Panc1 (cell line): ENCODE data around the gene SKP1. TPM values are rescaled to one million over a fixed set of nuclear protein-coding genes. Genes with fewer than 3 reads are reported as not detected.

Experiments used
- ATAC-seq: fragments of 200-7000 bp; cut with Tn5 transposase; 2 replicates; pipeline ENCODE4 v1.9.1; 2020; ENCODE audit warnings: mild to moderate bottlenecking, moderate library complexity
- BruUV-seq: library from RNA; stranded (reverse); fragments of 400-500 nt; replicated peaks from 2 replicates; lab custom pipeline; 2021; lab: Mats Ljungman, UMichigan
- CTCF ChIA-PET: fragments of 300-600 bp; sonication (Branson Sonifier 250); formaldehyde crosslinking; loops from one replicate; lab custom pipeline; 2022; ENCODE audit warnings: antibody characterized with exemption; lab: Charles Lee
- POLR2A ChIA-PET: fragments of 300-600 bp; sonication (Branson Sonifier 250); formaldehyde crosslinking; loops from one replicate; lab custom pipeline; 2022; ENCODE audit warnings: antibody characterized with exemption; lab: Charles Lee
- DNase-seq: peaks from one replicate; pipeline ENCODE4 v3.0.0-alpha.2; 2010; ENCODE audit warnings: low read depth, low spot score
- H3K27ac ChIP-seq: 2 replicates; pipeline ENCODE4 v1.5.1; 2011; ENCODE audit warnings: mild to moderate bottlenecking, low read length, inconsistent platforms
- H3K27me3 ChIP-seq: fragments of 200-500 bp; sonication (Bioruptor generic); 2 replicates; pipeline ENCODE4 v1.6.0; 2014; ENCODE audit warnings: low read length, inconsistent platforms; ENCODE audit not compliant: control insufficient read depth, insufficient read depth
- H3K36me3 ChIP-seq: fragments of 200-500 bp; sonication (Bioruptor generic); 2 replicates; pipeline ENCODE4 v1.5.1; 2014; ENCODE audit warnings: inconsistent platforms, mild to moderate bottlenecking, low read length, moderate library complexity; ENCODE audit not compliant: control insufficient read depth, insufficient read depth
- H3K4me1 ChIP-seq: 2 replicates; pipeline ENCODE4 v1.5.1; 2011; ENCODE audit warnings: inconsistent platforms, mild to moderate bottlenecking, low read length, moderate library complexity; ENCODE audit not compliant: control insufficient read depth, insufficient read depth
- H3K4me3 ChIP-seq, 2 experiments: 2 replicates each; pipeline ENCODE4 v1.5.1; 2011 to 2012; ENCODE audit warnings: low read depth in 2 of 2, low read length in 2 of 2, mild to moderate bottlenecking in 2 of 2, inconsistent platforms in 1 of 2, moderate library complexity in 1 of 2
- H3K9me3 ChIP-seq: fragments of 200-500 bp; sonication (Bioruptor generic); 2 replicates; pipeline ENCODE4 v1.5.1; 2014; ENCODE audit warnings: low read depth, mild to moderate bottlenecking, inconsistent platforms, low read length, moderate library complexity; ENCODE audit not compliant: control insufficient read depth, insufficient read depth
- CTCF ChIP-seq: fragments of 450-650 bp; IDR thresholded peaks from 2 replicates; pipeline ENCODE4 v1.5.1; 2017; ENCODE audit warnings: mild to moderate bottlenecking
- POLR2AphosphoS5 ChIP-seq: IDR thresholded peaks from 2 replicates; pipeline ENCODE4 v1.6.1; 2012; ENCODE audit warnings: mild to moderate bottlenecking, low read depth, low read length, moderate library complexity
- SIN3A ChIP-seq: IDR thresholded peaks from 2 replicates; pipeline ENCODE4 v1.6.1; 2012; ENCODE audit warnings: low read depth, mild to moderate bottlenecking, low read length, moderate library complexity, borderline replicate concordance; ENCODE audit not compliant: insufficient read depth
- TCF7L2 ChIP-seq: IDR thresholded peaks from 2 replicates; pipeline ENCODE4 v1.6.1; 2011; ENCODE audit warnings: mild to moderate bottlenecking, low read depth, low read length, inconsistent platforms
- in situ Hi-C: cut with HindIII; loops from 2 replicates; pipeline ENCODE4 v1.10.0; 2016; ENCODE audit warnings: low sequenced_read_pairs, low pct_unique_long_range_greater_than_20kb
- intact Hi-C: fragments of 100-400 bp; cut with micrococcal nuclease; formaldehyde crosslinking; loops from one replicate; pipeline ENCODE4 v1.10.0; 2022; ENCODE audit not compliant: unreplicated experiment
- total RNA-seq: library from RNA; stranded (reverse); gene quantifications from one replicate; pipeline ENCODE4 v1.2.1, GENCODE V29; 2021; ENCODE audit not compliant: unreplicated experiment
- TF ChIP-seq, protein P1 (sequence below), 2 experiments: IDR thresholded peaks; 2 replicates each; pipeline ENCODE4 v1.6.1; 2011 to 2012; ENCODE audit warnings: low read depth in 2 of 2, control low read depth in 1 of 2, low read length in 1 of 2, mild to moderate bottlenecking in 1 of 2, moderate library complexity in 1 of 2; ENCODE audit not compliant: insufficient read depth in 1 of 2

SKP1 gene
- total RNA-seq, 1 experiment from 2014 or later = 301 TPM

GRCh38 chr5:134145041-134145757 lies 31.6 kb downstream of the SKP1 start:
- BruUV-seq = no TSS peak
- Histone ChIP-seq H3K9me3 (no peaks in the 10 kb centered on the region), H3K27ac (no peak overlapping the region), H3K4me1 (peaks cover 13% of the 10 kb centered on the region), H3K36me3 (peaks cover 2% of the 10 kb centered on the region; the same call in 1 of the 2 replicates), H3K4me3 (no peak overlapping the region), H3K27me3 (no peaks in the 10 kb centered on the region)
- no peak for TF ChIP-seq CTCF
- TF ChIP-seq, protein P1, sequence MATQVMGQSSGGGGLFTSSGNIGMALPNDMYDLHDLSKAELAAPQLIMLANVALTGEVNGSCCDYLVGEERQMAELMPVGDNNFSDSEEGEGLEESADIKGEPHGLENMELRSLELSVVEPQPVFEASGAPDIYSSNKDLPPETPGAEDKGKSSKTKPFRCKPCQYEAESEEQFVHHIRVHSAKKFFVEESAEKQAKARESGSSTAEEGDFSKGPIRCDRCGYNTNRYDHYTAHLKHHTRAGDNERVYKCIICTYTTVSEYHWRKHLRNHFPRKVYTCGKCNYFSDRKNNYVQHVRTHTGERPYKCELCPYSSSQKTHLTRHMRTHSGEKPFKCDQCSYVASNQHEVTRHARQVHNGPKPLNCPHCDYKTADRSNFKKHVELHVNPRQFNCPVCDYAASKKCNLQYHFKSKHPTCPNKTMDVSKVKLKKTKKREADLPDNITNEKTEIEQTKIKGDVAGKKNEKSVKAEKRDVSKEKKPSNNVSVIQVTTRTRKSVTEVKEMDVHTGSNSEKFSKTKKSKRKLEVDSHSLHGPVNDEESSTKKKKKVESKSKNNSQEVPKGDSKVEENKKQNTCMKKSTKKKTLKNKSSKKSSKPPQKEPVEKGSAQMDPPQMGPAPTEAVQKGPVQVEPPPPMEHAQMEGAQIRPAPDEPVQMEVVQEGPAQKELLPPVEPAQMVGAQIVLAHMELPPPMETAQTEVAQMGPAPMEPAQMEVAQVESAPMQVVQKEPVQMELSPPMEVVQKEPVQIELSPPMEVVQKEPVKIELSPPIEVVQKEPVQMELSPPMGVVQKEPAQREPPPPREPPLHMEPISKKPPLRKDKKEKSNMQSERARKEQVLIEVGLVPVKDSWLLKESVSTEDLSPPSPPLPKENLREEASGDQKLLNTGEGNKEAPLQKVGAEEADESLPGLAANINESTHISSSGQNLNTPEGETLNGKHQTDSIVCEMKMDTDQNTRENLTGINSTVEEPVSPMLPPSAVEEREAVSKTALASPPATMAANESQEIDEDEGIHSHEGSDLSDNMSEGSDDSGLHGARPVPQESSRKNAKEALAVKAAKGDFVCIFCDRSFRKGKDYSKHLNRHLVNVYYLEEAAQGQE (IDR thresholded peaks at IDR 0.05; ENCODE audit: insufficient read depth in 1 of 2, low read depth in 2 of 2, low read length in 1 of 2) = no peak
- TF ChIP-seq SIN3A = no peak
- TF ChIP-seq POLR2AphosphoS5 = no peak
- no peak for TF ChIP-seq TCF7L2
- ChIA-PET CTCF (interaction anchor here (1.3 kb wide), 1 partner anchor 106 kb away, joined by 3 read pairs; no protein-coding TSS in a partner anchor), POLR2A (no interaction called here)
- ATAC-seq (no peak), DNase-seq (no peak)
- intact Hi-C loops = no loop called here
- in situ Hi-C loops = no loop called here

DNA sequence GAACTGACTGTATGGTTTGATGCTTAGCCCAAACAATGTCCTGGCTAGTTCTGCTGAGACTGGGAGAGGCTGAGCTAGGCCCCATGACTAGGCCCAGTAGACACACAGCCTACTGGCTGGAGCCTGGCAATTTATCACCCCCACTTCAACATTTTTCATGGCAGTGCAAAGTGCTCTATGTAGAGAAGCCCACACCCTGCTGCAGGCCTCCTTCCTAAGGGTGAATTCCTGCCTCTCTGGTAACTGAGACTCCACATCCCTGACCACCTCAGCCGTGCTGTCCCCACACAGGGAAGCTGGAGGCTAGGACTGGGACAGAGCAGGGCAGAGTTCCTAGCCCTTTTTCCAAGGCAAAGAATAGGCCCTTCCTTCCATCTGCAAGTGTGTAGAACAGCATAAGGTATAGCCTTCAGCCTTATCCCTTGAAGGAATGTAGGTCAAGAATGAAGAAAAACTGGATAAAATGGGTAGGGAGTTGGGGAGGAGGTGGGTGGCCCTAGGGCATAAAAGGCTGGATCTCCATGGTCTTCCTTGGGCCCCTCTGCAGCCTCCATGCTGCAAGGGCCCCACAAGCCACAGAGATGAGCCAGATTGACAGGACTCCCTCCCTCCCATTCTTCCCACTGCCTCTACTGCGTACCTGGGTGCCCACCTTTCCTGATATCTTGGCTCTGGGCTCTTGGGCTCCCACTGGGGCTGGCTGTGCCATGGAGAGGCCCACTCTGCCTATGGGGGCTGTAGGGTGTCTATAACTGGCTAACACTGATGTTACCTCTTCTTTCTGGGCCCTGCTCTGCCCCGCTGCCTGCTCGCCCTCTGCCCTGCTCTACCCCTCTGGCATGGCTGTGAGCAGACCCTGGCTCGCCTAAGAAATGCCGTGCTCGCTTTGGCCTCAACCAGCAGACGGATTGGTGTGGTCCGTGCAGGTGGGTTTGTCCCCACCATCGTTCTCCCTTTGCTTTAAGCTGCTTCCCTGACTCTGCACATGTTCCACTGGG lies 32.5 kb downstream of the SKP1 start:
- no peak overlapping the region for H3K27ac ChIP-seq
- no peak overlapping the region for H3K4me3 ChIP-seq
- DNase-seq (no peak), ATAC-seq (no peak)
- POLR2A ChIA-PET = no interaction called here
- peaks cover 2% of the 10 kb centered on the region; the same call in 1 of the 2 replicates for H3K36me3 ChIP-seq
- intact Hi-C loops = no loop called here
- no TSS peak for BruUV-seq
- H3K9me3 ChIP-seq = no peaks in the 10 kb centered on the region
- H3K27me3 ChIP-seq = no peaks in the 10 kb centered on the region
- TF ChIP-seq SIN3A (no peak), TCF7L2 (no peak), CTCF (no peak), POLR2AphosphoS5 (no peak)
- TF ChIP-seq, protein P1 (IDR thresholded peaks at IDR 0.05; ENCODE audit: insufficient read depth in 1 of 2, low read depth in 2 of 2, low read length in 1 of 2) = no peak
- CTCF ChIA-PET = interaction anchor here (0.6 to 1.4 kb wide), 3 partner anchors 86 to 105 kb away, joined by 3 to 11 read pairs (median 3); no protein-coding TSS in a partner anchor
- peaks cover 19% of the 10 kb centered on the region for H3K4me1 ChIP-seq
- in situ Hi-C loops = no loop called here
